HG03135 (cell line): ENCODE measurements around the gene PTGS1.
"Not testable (repeated sequence)": the region's sequence is repeated elsewhere in the genome, so short reads cannot be mapped to it uniquely, and the experiment has no call there.

Source experiments
- ATAC-seq: cut with Tn5 transposase; IDR thresholded peaks from one replicate; pipeline ENCODE4 v1.9.1; 2021; ENCODE audit warnings: mild to moderate bottlenecking, moderate library complexity; ENCODE audit not compliant: unreplicated experiment

The PTGS1 gene

GRCh38 chr9:122394265-122395125 is 23.7 kb downstream of the PTGS1 start:
- no peak for ATAC-seq

DNA sequence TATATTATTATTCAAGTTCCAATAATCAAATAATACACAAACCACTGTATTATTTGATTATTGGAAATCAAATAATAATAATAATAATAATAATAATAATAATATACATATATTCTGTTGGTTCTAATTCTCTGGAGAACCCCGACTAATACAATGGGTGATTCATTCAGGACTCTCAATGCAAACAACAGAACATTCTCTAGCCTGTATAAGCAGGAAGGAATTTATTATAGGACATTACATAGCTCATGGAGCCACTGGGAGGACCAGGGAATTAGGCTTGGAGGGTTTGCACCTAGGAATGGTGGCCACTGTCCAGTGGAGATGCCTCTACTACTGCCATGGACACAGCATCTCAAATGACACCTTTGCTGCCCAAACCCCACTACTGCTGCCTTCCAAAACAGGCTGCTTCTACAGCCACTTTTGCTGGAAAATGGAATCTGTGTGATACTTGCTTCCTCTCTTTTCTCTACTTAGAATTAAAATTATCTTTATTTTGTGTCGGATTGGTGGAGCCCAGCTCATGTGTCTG is 25.9 kb downstream of the PTGS1 start:
- no peak for ATAC-seq

DNA sequence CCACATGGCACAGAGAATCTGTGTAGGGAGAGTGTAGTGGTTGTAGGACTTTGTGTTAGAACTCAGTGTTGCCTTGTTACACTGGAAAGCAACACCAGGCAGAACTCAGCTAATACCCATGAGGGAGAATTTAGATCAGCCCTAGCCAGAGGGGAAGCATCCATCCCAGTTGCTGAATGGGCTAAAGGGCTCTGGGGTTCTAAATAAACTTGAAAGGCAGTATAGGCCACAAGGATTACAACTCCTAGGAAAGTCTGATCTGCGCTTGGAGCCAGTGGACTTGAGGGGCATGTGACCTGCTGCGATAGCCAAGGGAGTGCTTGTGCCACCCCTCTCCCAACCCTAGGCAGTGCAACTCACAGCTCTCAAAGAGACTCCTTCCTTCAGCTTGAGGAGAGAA is 26.9 kb downstream of the PTGS1 start:
- ATAC-seq: no peak

GRCh38 chr9:122398371-122398924 is 27.6 kb downstream of the PTGS1 start:
- no peak for ATAC-seq

- no peak for ATAC-seq
These were observed 31.1 kb downstream of the PTGS1 start for GRCh38 chr9:122401896-122402295.

- ATAC-seq: no peak
These were observed 31.6 kb downstream of the PTGS1 start for GRCh38 chr9:122402403-122402871.

DNA sequence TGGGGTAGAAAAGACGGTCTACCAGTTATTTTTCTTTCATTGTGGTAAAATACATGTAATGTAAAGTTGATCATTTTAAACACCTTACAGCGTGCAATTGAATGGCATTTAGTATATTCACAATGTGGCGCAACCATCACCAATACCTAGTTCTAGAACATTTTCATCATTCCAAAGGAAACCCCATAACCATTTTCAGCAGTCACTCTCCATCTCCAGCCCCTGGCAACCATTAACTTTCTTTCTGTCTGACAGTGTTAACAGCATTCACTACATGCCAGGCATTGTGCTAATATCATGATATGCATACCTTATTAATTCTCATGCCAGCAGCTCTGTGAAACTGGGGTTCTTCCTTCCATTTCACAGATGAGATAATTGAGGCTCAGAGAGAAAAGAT is 32.0 kb downstream of the PTGS1 start:
- ATAC-seq: no peak

DNA sequence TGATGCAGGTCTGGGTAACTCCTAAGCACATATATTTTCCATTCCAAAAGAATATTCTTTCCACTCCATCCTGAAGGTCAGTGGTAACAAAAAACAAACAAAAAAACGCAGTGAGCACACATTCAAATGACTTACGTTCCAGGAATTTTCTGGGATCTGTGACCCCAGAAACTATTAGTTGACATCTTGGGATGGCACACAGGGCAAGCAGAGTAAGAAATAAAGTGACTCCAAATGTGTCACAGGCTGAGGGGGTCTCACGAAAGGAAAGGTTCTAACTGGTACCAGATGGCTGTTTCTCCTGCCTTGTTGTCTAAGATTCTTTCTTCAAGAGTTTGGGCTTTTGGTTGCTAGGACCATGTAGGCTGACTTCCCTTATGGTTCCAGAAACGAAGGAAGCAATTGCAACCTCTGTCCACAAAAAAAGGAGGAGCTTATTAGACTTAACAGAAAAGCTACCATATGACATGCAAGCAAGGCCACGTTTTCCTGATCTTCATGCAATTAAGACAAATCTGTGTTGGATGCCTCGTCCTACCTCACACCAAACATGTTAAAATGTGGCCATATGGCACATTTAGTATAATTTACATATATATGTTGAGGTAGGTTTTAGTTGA is 32.7 kb downstream of the PTGS1 start:
- no peak for ATAC-seq

GRCh38 chr9:122405304-122406069 is 34.7 kb downstream of the PTGS1 start:
- ATAC-seq: not testable (repeated sequence)

DNA sequence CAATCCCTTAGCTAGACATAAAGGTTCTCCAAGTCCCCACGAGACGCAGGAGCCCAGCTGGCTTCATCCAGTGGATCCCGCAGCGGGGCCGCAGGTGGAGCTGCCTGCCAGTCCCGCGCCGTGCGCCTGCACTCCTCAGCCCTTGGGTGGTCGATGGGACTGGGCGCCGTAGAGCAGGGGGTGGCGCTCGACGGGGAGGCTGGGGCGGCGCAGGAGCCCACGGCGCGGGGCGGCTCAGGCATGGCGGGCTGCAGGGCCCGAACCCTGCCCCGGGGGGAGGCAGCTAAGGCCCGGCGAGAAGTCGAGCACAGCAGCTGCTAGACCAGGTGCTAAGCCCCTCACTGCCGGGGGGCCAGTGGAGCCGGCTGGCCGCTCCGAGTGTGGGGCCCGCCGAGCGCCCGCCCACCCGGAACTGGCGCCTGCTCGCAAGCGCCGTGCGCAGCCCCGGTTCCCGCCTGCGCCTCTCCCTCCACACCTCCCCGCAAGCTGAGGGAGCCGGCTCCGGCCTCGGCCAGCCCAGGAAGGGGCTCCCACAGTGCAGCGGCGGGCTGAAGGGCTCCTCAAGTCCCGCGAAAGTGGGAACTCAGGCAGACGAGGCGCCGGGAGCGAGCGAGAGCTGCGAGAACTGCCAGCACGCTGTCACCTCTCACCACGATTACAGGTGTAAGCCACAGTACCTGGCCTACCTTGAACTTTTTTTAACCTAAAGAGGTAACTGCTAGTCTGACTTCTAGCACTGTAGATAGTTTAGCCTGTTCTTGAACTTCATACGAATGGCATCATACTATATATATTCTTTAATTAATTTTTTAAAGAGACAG is 35.5 kb downstream of the PTGS1 start:
- no peak for ATAC-seq

DNA sequence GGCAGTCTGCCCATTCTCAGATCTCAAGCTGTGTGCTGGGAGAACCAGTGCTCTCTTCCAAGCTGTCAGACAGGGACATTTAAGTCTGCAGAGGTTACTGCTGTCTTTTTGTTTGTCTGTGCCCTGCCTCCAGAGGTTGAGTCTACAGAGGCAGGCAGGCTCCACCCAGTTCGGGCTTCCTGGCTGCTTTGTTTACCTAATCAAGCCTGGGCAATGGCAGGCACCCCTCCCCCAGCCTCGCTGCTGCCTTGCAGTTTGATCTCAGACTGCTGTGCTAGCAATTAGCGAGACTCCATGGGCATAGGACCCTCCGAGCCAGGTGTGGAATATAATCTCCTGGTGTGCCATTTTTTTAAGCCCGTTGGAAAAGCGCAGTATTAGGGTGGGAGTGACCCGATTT is 43.3 kb downstream of the PTGS1 start:
- not testable (repeated sequence) for ATAC-seq

GRCh38 chr9:122418016-122418415 is 47.2 kb downstream of the PTGS1 start:
- ATAC-seq: no peak

GRCh38 chr9:122420315-122420714 is 49.5 kb downstream of the PTGS1 start:
- ATAC-seq: no peak

DNA sequence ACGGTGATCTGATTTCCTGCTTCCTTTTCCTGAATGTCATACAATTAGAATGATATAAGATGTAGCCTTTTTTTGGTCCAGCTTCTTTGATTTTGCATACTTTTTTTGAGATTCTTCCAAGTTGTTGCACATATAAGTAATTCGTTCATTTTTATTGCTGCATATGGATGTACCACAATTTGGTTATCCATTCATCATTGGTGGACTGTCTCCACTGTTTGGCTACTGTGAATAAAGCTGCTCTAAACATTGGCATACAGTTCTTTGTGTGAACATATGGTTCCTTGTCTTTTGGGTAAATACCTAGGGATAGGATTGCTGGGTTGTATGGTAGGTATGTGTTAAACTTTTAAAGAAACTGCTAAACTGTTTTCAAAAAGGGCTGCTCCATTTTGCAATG is 54.3 kb downstream of the PTGS1 start:
- no peak for ATAC-seq

- no peak for ATAC-seq
These were observed 55.9 kb downstream of the PTGS1 start for GRCh38 chr9:122426723-122427122.

DNA sequence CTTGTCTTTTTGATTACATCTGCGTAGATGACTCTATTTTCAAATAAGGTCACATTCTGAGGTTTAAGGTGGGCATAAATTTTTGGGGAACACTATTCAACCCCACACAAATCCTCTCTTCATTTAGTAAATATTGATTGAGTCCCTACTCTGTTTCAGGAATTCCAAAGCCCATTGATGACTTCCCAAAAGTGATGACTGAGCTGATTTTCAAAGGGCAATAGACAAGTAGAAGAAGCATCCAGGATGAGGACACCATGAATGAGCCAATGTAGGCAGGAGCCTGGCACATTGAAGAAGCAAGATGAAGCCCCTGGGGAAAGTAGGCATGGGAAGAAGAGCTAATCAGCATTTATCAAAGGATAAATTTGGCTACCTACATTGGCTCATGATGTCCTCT is 71.7 kb downstream of the PTGS1 start:
- no peak for ATAC-seq

DNA sequence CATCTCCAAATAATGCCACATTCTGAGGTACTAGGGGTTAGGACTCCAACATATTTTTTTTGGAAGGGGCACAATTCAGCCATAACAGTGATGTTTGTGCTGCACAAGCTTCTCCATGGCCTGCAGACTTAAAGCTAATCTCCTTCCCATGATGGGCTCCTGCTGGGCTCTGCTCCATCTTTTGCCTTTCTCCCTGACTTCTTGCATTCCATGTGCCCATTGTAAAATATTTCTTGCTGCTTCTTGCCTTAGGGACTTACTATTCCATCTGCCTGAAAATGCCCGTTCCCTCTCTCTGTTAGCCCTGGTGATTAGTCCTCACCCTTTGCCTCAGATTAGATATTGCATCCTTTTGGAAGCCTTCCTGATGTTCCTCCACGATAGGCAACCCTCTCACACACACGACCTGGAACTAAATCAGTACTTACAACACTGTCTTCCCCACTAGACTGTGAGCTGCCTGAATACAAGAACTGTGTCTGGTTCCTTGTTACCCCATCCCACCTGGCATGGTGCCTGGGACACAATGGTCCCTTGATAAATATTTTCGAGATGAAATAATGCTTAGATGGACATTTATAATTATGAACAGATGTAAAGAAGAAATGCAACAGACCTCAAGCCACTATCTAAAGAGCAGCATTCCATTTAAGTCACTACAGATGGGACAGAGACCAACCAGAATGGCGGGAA is 73.4 kb downstream of the PTGS1 start:
- no peak for ATAC-seq
